ENCODE data around the gene ZNF593OS.

DNA sequence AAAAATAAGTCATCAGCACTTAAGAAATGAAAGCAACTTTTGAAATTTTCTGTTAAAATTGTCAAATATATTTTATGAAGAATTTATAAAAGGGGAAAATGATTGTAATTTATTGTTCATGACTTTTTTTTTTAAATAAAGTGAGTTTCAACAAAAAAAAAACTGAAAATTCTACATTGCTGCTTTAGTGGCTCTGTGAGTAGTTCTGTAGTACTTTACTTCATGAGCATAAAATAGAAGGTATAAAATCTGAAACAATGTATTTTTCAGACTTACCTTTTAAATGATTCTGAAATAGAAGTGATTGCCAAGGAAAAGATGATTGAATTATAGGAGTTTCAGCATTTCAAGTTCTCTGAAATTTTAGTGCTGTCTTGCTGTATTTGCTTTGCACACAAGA is 46.2 kb downstream of the ZNF593OS start:
- TF ChIP-seq SIN3A (IDR thresholded peaks at IDR 0.05; ENCODE audit: borderline replicate concordance, insufficient read depth, low read length): no peak
- no peak for TF ChIP-seq TAF1 (IDR thresholded peaks at IDR 0.05; ENCODE audit: borderline replicate concordance, insufficient read depth, low read length)
